EH (cell line): ENCODE measurements around the gene PSME2.
"Not testable (repeated sequence)": the region's sequence is repeated elsewhere in the genome, so short reads cannot be mapped to it uniquely, and the experiment has no call there.

Experiments used
- DNase-seq: peaks from one replicate; pipeline ENCODE4 v3.0.0-alpha.2; 2015; ENCODE audit warnings: low read depth

Gene PSME2

DNA sequence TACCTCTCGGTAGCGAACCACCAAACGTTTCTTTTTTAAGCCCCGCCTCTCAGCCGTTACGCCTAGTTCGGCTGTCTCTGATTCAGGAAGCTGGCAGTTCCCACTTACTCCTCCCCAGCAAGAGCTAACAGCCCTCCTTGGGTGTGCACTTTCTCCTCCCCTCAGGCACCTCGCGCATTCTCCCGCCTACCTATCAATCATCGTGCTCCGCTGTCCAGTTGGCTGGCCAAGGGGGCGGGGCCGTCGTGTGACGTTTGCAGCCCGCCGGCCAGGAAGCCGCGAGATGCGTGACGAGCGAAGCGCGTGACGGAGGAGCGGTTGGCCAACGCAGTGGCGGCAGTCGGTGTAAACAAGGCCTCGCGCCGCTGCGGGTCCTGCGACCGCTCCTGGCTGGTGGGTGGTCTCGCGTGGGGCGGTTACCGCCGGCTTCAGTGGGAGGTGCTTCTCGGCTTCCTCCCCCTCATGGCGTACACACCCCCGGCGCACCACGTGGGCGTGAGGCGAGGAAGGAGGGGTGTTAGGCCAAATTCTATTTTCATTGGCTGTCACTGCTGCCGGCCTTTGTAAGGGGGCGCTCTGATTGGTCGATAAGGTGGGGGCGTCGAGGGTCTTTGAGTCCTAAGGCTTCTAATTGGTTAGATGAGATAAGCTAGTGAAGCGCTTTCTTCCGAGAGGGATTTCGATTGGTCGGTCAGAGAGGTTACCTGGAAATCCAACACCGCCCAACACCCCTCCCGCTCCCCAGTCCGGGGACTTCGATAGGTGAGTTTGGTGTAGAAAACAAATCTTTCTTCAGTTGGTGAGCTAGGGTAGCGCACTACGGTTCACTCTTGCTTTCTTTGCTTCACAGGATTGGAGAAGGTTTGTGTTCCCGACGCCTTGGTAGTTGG lies 31.6 kb downstream of the PSME2 start, which contains the start of the genes DCAF11 and NRL:
Gene DCAF11, plus strand, starts transcription at position 246 of the 890 bp plus-strand sequence. CDS start 818 bp downstream, outside the sequence.
Gene NRL, minus strand, starts transcription at position 418 of the 890 bp plus-strand sequence. CDS start 32,101 bp downstream, outside the sequence.
- DNase-seq, result peak; percentile 100

DNA sequence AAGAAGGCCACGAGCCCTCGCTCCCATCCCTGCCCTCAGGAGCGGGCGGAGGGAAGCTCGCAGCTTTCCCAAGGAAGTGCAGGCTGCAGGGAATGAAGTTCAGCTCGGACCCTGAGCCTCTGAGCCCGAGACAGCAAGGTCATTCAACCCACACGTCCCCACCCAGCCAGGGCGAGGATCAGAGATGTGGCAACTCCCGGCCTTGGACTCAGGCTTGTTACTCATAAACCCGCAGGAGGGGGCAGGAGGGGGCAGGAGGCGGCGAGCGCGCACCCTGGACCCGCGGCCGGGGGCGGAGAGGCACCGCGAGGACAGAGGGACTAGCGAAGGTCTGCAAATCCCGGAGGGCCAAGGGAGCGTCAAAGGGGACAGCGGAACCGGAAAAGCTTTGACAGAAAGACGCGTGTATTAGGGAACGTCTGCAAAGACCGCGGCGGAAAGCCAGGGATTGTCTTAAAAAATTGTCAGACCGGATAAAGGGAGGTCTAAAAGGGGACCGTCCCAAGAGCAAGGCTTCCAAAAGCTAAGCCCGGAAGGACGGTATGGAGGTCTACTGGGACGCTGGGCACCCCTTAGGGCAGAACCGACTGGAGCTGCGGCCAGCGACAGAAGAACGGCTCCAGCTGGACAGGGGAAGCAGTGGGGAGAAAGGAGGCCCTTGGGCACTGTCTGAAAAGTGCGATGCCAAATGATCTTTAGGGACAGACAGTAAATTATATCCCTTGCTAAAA lies 32.4 kb downstream of the PSME2 start:
- DNase-seq, result peak; percentile 92

DNA sequence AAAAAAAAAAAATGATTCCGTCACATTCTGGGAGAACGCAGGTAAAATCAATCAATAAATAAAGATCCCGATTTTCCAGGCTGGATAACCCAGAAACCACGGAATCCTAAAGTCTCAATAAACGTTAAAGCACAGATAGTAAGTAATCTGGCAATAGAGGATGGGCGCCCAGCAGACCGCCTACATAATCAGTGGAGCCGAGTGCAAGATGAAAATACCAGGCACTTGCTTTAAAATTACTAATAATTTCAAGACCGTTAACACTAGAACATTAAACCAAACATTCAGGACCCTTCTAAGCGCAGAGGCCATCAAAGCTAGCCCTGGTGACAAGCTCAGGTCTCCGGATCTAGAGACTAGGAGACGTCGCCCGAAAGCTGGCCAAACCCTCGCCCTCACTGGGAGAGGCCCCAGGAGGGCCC lies 33.0 kb downstream of the PSME2 start:
- DNase-seq, result no peak

GRCh38 chr14:24110523-24110922 lies 35.9 kb downstream of the PSME2 start:
- DNase-seq, result no peak

DNA sequence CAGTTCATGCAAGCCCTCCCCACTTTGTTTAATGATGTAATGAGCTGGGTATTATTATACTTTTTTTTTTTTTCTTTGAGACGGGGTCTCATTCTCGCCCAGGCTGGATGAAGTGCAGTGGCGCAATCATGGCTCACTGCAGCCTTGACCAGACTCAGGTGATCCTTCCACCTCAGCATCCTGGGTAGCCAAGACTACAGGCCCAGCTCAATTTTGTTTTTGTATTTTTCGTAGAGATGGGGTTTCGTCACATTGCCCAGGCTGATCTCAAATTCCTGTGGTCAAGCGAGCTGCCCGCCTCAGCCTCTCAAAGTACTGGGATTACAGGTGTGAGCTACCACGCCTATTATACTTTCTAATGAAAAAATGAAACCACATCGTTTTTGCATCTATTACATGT lies 36.4 kb downstream of the PSME2 start:
- no peak for DNase-seq

GRCh38 chr14:24108336-24108874 lies 38.0 kb downstream of the PSME2 start:
- no peak for DNase-seq

GRCh38 chr14:24106672-24107271 lies 39.6 kb downstream of the PSME2 start:
- DNase-seq, result no peak

- DNase-seq, result not testable (repeated sequence)
These were observed 40.7 kb downstream of the PSME2 start for GRCh38 chr14:24105609-24106239.

DNA sequence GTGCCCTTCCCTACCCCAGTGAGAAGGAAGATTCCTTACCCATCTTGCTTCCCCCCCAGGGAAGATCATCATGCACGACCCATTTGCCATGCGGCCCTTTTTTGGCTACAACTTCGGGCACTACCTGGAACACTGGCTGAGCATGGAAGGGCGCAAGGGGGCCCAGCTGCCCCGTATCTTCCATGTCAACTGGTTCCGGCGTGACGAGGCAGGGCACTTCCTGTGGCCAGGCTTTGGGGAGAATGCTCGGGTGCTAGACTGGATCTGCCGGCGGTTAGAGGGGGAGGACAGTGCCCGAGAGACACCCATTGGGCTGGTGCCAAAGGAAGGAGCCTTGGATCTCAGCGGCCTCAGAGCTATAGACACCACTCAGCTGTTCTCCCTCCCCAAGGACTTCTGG lies 43.0 kb downstream of the PSME2 start:
- no peak for DNase-seq

- DNase-seq, result no peak
These were observed 43.9 kb downstream of the PSME2 start for GRCh38 chr14:24102357-24103048.

GRCh38 chr14:24100982-24101494 lies 45.4 kb downstream of the PSME2 start:
- no peak for DNase-seq

DNA sequence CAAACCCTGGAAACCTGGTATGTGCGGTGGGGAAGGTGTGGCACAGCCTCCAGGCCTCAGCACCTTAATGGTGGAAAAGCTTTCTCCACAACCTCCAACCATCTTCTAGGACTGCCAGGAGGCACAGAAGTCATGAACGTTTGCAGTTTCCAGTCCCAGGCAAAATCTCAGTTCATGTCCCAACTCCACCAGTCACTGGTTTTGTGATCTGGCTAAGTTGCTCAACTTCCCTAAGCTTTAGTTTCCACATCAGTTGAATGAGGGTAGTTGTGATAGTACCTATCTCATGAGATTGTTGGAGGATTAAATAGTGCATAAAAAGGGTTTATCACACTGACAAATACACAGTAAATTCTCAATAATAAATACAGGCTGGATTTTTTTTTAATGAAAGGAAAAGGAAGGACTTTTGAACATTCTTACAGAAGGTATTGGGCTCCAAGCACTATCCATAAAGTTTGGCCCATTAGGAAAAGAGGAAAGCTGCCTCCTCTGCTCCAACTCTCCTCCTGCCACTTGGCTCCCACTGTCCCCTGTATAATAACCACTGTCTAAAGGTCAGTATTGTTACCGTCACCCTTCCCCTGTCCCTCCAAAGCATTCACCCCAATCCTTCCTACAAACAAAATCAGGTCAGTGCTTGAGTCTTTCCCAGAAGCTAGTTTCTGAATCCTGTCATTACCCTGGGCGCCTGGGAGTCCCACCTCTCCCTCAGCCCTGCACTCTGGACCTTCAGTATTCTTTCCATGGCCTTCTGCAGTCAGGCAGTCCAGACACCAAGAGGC lies 46.0 kb downstream of the PSME2 start:
- DNase-seq, result no peak

GRCh38 chr14:24098927-24099813 lies 47.2 kb downstream of the PSME2 start:
- DNase-seq, result no peak

DNA sequence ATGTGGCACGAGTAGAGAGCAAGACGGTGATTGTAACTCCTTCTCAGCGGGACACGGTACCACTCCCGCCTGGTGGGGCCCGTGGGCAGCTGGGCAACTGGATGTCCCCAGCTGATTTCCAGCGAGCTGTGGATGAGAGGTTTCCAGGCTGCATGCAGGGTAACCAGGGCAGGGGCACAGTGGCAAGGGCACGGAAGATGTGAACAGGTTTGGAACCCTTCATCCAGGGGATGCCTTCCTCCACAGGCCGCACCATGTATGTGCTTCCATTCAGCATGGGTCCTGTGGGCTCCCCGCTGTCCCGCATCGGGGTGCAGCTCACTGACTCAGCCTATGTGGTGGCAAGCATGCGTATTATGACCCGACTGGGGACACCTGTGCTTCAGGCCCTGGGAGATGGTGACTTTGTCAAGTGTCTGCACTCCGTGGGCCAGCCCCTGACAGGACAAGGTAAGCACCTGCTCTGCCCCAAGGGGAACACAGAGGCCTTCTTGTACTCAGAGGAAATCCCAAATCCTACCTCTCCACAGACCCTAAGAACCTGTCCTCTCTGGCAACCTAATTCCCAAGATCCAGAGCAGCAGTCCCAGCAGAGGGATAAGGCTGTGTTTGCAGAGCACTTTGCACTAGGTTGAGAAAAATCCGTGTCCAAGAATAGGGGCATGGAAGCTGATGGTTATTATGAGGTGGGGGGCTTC lies 48.0 kb downstream of the PSME2 start:
- DNase-seq, result no peak

DNA sequence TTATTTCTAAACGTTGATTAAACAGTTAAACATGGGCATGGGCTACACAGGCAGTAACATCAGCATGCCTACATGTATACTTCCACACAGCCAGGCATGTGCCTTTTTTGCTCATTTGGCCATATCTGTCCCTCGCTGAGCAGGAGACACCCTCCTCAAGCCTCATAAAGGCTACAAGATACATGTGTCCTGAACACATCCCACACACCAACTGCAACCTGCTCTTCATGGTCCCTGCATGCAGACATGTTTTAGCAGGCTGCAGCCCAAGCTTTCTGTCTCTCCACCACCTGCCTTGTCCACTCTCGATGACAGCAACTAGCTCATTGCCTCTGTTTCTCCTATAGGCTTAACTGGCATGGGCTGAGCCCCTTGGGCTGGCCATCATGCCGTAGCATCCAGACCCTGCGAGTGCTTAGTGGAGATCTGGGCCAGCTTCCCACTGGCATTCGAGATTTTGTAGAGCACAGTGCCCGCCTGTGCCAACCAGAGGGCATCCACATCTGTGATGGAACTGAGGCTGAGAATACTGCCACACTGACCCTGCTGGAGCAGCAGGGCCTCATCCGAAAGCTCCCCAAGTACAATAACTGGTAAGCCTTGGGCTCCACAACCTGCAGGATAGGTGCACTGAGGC lies 49.7 kb downstream of the PSME2 start:
- DNase-seq, result no peak

- DNase-seq, result peak; percentile 82
These were observed 50.9 kb downstream of the PSME2 start for GRCh38 chr14:24095271-24096068.

DNA sequence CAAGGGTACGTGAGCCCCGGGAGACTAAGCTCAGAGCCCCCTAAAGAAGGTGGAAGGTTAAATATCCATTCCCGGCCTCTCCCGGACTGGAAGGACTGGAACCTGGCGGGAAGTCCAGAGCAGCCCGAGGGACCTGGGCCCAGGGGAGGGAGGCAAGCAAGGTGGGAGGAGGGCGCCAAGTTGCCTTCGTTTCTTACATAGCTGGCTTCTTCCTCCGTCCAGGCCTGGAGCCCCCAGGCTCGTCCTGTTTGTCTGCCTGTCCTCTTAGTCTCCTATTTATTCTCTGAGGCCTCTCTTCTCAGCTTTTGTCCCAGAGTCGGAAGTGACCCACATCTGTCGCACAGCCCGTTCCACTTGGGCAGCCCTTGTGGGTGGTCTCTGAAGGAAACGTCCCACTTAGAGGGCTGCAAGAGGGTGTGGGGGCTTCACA lies 51.6 kb downstream of the PSME2 start:
- DNase-seq, result no peak
